HFFc6 (cell line): ENCODE data around the gene BMP6. TPM values are rescaled to one million over a fixed set of nuclear protein-coding genes. Genes with fewer than 3 reads are reported as not detected.

Experiments
- DNase-seq: peaks from one replicate; pipeline ENCODE4 v3.0.0-alpha.2; 2018
- H3K27ac Mint-ChIP-seq: 2 replicates; pipeline ENCODE4 v1.8.0; 2020; ENCODE audit warnings: mild to moderate bottlenecking, mixed read lengths
- H3K27me3 Mint-ChIP-seq: 2 replicates; pipeline ENCODE4 v1.8.0; 2021; ENCODE audit warnings: mild to moderate bottlenecking, moderate library complexity, mixed read lengths; ENCODE audit not compliant: insufficient read depth
- H3K36me3 Mint-ChIP-seq: 2 replicates; pipeline ENCODE4 v1.8.0; 2021; ENCODE audit warnings: low read depth, mixed read lengths
- H3K4me1 Mint-ChIP-seq: 2 replicates; pipeline ENCODE4 v1.8.0; 2020; ENCODE audit warnings: low read depth, mixed read lengths
- H3K4me3 Mint-ChIP-seq: 2 replicates; pipeline ENCODE4 v1.8.0; 2020; ENCODE audit warnings: mild to moderate bottlenecking, moderate library complexity, mixed read lengths
- H3K9me3 Mint-ChIP-seq: 2 replicates; pipeline ENCODE4 v1.8.0; 2020; ENCODE audit warnings: mild to moderate bottlenecking, mixed read lengths
- CTCF ChIP-seq: fragments of 200-600 bp; sonication (generic); IDR thresholded peaks from 2 replicates; pipeline ENCODE4 v1.5.0; 2021; ENCODE audit warnings: antibody characterized with exemption, mild to moderate bottlenecking
- total RNA-seq, 6 experiments: library from RNA; stranded (reverse); fragmentation: NEBNext Ultra II Directional; extraction: Animal tissue kit (Norgen Biotek cat#: 25700); gene quantifications; 2 replicates in 1 of 6; 3 replicates in 5 of 6; pipeline ENCODE4 v1.2.3, GENCODE V29; 2021

Gene BMP6
- total RNA-seq, 6 experiments from 2014 or later, result 0.05 to 0.43 (median 0.11) TPM; not detected in 1

- H3K4me3 Mint-ChIP-seq, result no peak overlapping the region
- DNase-seq, result no peak
- H3K4me1 Mint-ChIP-seq, result peaks cover 5% of the 10 kb centered on the region; the same call in 1 of the 2 replicates
- H3K9me3 Mint-ChIP-seq, result no peaks in the 10 kb centered on the region
- H3K27ac Mint-ChIP-seq, result no peak overlapping the region
- no peak for TF ChIP-seq CTCF
- H3K36me3 Mint-ChIP-seq, result no peaks in the 10 kb centered on the region
- H3K27me3 Mint-ChIP-seq, result peaks cover 15% of the 10 kb centered on the region
These were observed 11.2 kb downstream of the BMP6 start for GRCh38 chr6:7737106-7737505.

- no peak for TF ChIP-seq CTCF
- Mint-ChIP-seq H3K9me3 (no peaks in the 10 kb centered on the region), H3K27me3 (peaks cover 22% of the 10 kb centered on the region), H3K4me1 (no peaks in the 10 kb centered on the region), H3K27ac (no peak overlapping the region), H3K36me3 (no peaks in the 10 kb centered on the region), H3K4me3 (no peak overlapping the region)
- DNase-seq, result no peak
These were observed 12.0 kb downstream of the BMP6 start for GRCh38 chr6:7737867-7738266.

- Mint-ChIP-seq H3K4me3 (no peak overlapping the region), H3K9me3 (no peaks in the 10 kb centered on the region), H3K27me3 (peaks cover 32% of the 10 kb centered on the region), H3K27ac (no peak overlapping the region), H3K36me3 (no peaks in the 10 kb centered on the region), H3K4me1 (no peaks in the 10 kb centered on the region)
- DNase-seq, result no peak
- no peak for TF ChIP-seq CTCF
These were observed 16.4 kb downstream of the BMP6 start for GRCh38 chr6:7742223-7742785.

- Mint-ChIP-seq H3K27ac (no peak overlapping the region), H3K27me3 (peaks cover 32% of the 10 kb centered on the region), H3K4me1 (no peaks in the 10 kb centered on the region), H3K4me3 (no peak overlapping the region), H3K9me3 (no peaks in the 10 kb centered on the region), H3K36me3 (no peaks in the 10 kb centered on the region)
- DNase-seq, result no peak
- TF ChIP-seq CTCF, result no peak
These were observed 20.0 kb downstream of the BMP6 start for GRCh38 chr6:7745942-7746341.

- peaks cover 33% of the 10 kb centered on the region for H3K27me3 Mint-ChIP-seq
- DNase-seq, result no peak
- no peaks in the 10 kb centered on the region for H3K9me3 Mint-ChIP-seq
- no peak overlapping the region for H3K27ac Mint-ChIP-seq
- H3K4me1 Mint-ChIP-seq, result no peaks in the 10 kb centered on the region
- H3K36me3 Mint-ChIP-seq, result no peaks in the 10 kb centered on the region
- H3K4me3 Mint-ChIP-seq, result no peak overlapping the region
- TF ChIP-seq CTCF, result no peak
These were observed 21.1 kb downstream of the BMP6 start for GRCh38 chr6:7747016-7747415.

- Mint-ChIP-seq H3K36me3 (no peaks in the 10 kb centered on the region), H3K9me3 (no peaks in the 10 kb centered on the region), H3K27me3 (peaks cover 31% of the 10 kb centered on the region), H3K27ac (no peak overlapping the region), H3K4me3 (no peak overlapping the region), H3K4me1 (no peaks in the 10 kb centered on the region)
- no peak for DNase-seq
- TF ChIP-seq CTCF, result no peak
These were observed 21.5 kb downstream of the BMP6 start for GRCh38 chr6:7747433-7747832.
